Measurements from ENCODE around the gene KIAA1671.

Gene KIAA1671

DNA sequence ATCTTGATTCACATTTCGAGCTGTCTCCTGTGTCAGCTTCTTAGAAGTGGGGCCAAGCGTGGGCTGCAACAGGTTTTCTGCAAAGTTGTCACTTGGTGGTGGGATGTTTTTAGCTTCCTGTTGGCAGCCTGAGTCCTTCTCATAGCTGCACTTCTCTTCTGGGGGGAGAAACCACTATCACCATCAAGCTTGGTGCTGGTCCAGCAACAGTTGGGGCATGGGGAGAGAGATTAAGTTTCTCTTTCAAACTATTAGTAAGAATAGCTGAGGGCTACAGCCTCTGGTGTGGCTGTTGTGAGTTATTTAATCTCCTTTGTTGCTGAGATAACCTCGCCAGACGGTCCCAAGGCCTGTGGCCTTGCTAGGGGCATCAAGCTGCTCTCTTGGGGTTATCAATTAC is 123.8 kb downstream of the KIAA1671 start:
- H3K4me3 ChIP-seq (ENCODE audit: low read depth, low read length) = no peak overlapping the region

DNA sequence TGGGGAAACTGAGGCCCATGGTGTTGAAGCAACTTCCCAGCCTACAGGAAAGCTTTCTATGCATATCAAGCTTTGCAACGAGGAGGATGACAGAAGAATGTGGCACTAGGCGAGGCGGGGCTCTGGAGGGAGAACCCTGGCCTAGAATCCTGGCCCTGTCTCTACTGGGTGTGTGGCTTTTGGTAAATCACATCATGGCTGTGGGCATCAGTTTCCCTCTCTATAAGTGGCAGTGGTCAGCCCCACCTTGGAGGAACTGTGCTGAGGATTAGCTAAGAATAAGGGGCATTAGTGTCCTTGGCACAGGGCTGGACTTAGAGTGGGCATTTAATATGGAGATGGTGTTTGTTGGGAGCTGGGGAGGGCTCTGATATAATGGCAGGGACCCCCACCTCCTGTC is 124.5 kb downstream of the KIAA1671 start:
- Histone ChIP-seq H3K4me1 (ENCODE audit: control insufficient read depth in 1 of 2, insufficient read depth in 2 of 2, low read length in 2 of 2) (peaks cover 9 to 12% of the 10 kb centered on the region in 2 experiments), H3K18ac (ENCODE audit: low read length) (no peak overlapping the region), H3K27ac (ENCODE audit: low read depth, low read length) (no peak overlapping the region), H2BK120ac (ENCODE audit: insufficient read depth, low read length, poor library complexity) (peak overlapping the region; percentile 27), H3K27me3 (ENCODE audit: insufficient read depth, low read length) (no peaks in the 10 kb centered on the region), H2AFZ (ENCODE audit: insufficient read depth, low read length, poor library complexity) (no peak overlapping the region), H4K91ac (ENCODE audit: low read depth, low read length) (peak overlapping the region; percentile 32), H3K4ac (ENCODE audit: low read depth, low read length) (no peak overlapping the region), H3K9ac (ENCODE audit: low read length) (no peak overlapping the region), H3K79me2 (ENCODE audit: control insufficient read depth, insufficient read depth, low read length, poor library complexity) (no peaks in the 10 kb centered on the region), H2AK5ac (ENCODE audit: low read length) (peak overlapping the region; percentile 79), H3K4me3 (ENCODE audit: low read depth, low read length) (no peak overlapping the region), H3K4me2 (ENCODE audit: low read length) (no peak overlapping the region), H3K36me3 (ENCODE audit: control insufficient read depth in 1 of 2, insufficient read depth in 2 of 2, low read length in 2 of 2) (no peaks in the 10 kb centered on the region), H4K8ac (ENCODE audit: low read depth, low read length) (no peak overlapping the region), H4K12ac (ENCODE audit: low read depth, low read length) (no peak overlapping the region), H3K14ac (ENCODE audit: low read length) (peak overlapping the region; percentile 20), H3K79me1 (ENCODE audit: low read length) (peaks cover under 1% of the 10 kb centered on the region), H3K23ac (ENCODE audit: low read length) (no peak overlapping the region), H2BK12ac (ENCODE audit: low read length) (peak overlapping the region; percentile 38), H3K9me3 (ENCODE audit: insufficient read depth, low read depth, low read length) (no peaks in the 10 kb centered on the region), H2BK5ac (ENCODE audit: low read depth, low read length, poor library complexity) (no peak overlapping the region)
- no peak for DNase-seq
- WGBS (ENCODE audit: extremely low coverage, insufficient coverage, insufficient read length) = no CpG with 5 or more reads among the region's 3 CpGs

More for the DNA sequence above, 123.8 kb downstream of the KIAA1671 start:
- no peaks in the 10 kb centered on the region for H3K27me3 ChIP-seq (ENCODE audit: insufficient read depth, low read length)
- H3K14ac ChIP-seq (ENCODE audit: low read length) = no peak overlapping the region
- H3K27ac ChIP-seq (ENCODE audit: low read depth, low read length) = no peak overlapping the region
- H3K79me1 ChIP-seq (ENCODE audit: low read length) = peaks cover 6% of the 10 kb centered on the region
- no peaks in the 10 kb centered on the region for H3K79me2 ChIP-seq (ENCODE audit: control insufficient read depth, insufficient read depth, low read length, poor library complexity)
- no peak overlapping the region for H2BK12ac ChIP-seq (ENCODE audit: low read length)
- no peak overlapping the region for H2AFZ ChIP-seq (ENCODE audit: insufficient read depth, low read length, poor library complexity)
- no peak overlapping the region for H2BK120ac ChIP-seq (ENCODE audit: insufficient read depth, low read length, poor library complexity)
- no peak overlapping the region for H3K23ac ChIP-seq (ENCODE audit: low read length)
- no peak overlapping the region for H3K18ac ChIP-seq (ENCODE audit: low read length)
- no peak overlapping the region for H4K8ac ChIP-seq (ENCODE audit: low read depth, low read length)
- H3K36me3 ChIP-seq (ENCODE audit: control insufficient read depth in 1 of 2, insufficient read depth in 2 of 2, low read length in 2 of 2) = no peaks in the 10 kb centered on the region
- no peak overlapping the region for H3K4me2 ChIP-seq (ENCODE audit: low read length)
- no peak for DNase-seq
- peaks cover 16 to 19% of the 10 kb centered on the region in 2 experiments for H3K4me1 ChIP-seq (ENCODE audit: control insufficient read depth in 1 of 2, insufficient read depth in 2 of 2, low read length in 2 of 2)
- no peak overlapping the region for H4K91ac ChIP-seq (ENCODE audit: low read depth, low read length)
- H2BK5ac ChIP-seq (ENCODE audit: low read depth, low read length, poor library complexity) = no peak overlapping the region
- no CpG with 5 or more reads among the region's 4 CpGs for WGBS (ENCODE audit: extremely low coverage, insufficient coverage, insufficient read length)
- H2AK5ac ChIP-seq (ENCODE audit: low read length) = no peak overlapping the region
- H3K4ac ChIP-seq (ENCODE audit: low read depth, low read length) = no peak overlapping the region
- H3K9me3 ChIP-seq (ENCODE audit: insufficient read depth, low read depth, low read length) = no peaks in the 10 kb centered on the region
- no peak overlapping the region for H3K9ac ChIP-seq (ENCODE audit: low read length)
- H4K12ac ChIP-seq (ENCODE audit: low read depth, low read length) = no peak overlapping the region

DNA sequence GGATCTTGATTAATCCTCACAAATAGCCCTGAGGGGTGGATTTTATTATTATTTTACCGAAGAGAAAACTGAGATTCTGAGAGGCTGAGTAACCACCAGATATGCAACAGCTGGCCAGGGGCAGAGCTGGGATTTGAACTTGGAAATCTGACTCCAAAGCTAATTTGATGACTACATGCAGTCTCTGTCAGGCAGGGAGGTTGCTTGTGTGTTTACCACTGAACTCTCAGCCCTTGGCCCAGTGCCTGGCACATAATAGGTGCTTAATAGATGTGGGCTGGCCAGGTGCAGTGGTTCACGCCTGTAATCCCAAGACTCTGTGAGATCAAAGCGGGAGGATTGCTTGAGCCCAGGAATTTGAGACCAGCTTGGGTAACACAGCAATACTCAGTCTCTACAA is 125.4 kb downstream of the KIAA1671 start:
- no peaks in the 10 kb centered on the region for H3K36me3 ChIP-seq (ENCODE audit: control insufficient read depth in 1 of 2, insufficient read depth in 2 of 2, low read length in 2 of 2)
- no peak overlapping the region for H4K8ac ChIP-seq (ENCODE audit: low read depth, low read length)
- no peak overlapping the region for H4K91ac ChIP-seq (ENCODE audit: low read depth, low read length)
- H3K9ac ChIP-seq (ENCODE audit: low read length) = no peak overlapping the region
- no peaks in the 10 kb centered on the region for H3K79me1 ChIP-seq (ENCODE audit: low read length)
- no peak overlapping the region for H4K12ac ChIP-seq (ENCODE audit: low read depth, low read length)
- no peak overlapping the region for H3K23ac ChIP-seq (ENCODE audit: low read length)
- no peak overlapping the region for H3K4ac ChIP-seq (ENCODE audit: low read depth, low read length)
- H3K9me3 ChIP-seq (ENCODE audit: insufficient read depth, low read depth, low read length) = no peaks in the 10 kb centered on the region
- no peak overlapping the region for H3K18ac ChIP-seq (ENCODE audit: low read length)
- no peak overlapping the region for H3K4me3 ChIP-seq (ENCODE audit: low read depth, low read length)
- no peak overlapping the region for H2BK5ac ChIP-seq (ENCODE audit: low read depth, low read length, poor library complexity)
- H3K27ac ChIP-seq (ENCODE audit: low read depth, low read length) = no peak overlapping the region
- peak; percentile 73 to 81 for DNase-seq
- peaks cover under 1 to 2% of the 10 kb centered on the region in 2 experiments for H3K4me1 ChIP-seq (ENCODE audit: control insufficient read depth in 1 of 2, insufficient read depth in 2 of 2, low read length in 2 of 2)
- H2AK5ac ChIP-seq (ENCODE audit: low read length) = no peak overlapping the region
- no peaks in the 10 kb centered on the region for H3K27me3 ChIP-seq (ENCODE audit: insufficient read depth, low read length)
- H2BK120ac ChIP-seq (ENCODE audit: insufficient read depth, low read length, poor library complexity) = no peak overlapping the region
- H3K14ac ChIP-seq (ENCODE audit: low read length) = no peak overlapping the region
- WGBS (ENCODE audit: extremely low coverage, insufficient coverage, insufficient read length) = no CpG with 5 or more reads among the region's 3 CpGs
- no peaks in the 10 kb centered on the region for H3K79me2 ChIP-seq (ENCODE audit: control insufficient read depth, insufficient read depth, low read length, poor library complexity)
- no peak overlapping the region for H2BK12ac ChIP-seq (ENCODE audit: low read length)
- H2AFZ ChIP-seq (ENCODE audit: insufficient read depth, low read length, poor library complexity) = no peak overlapping the region
- no peak overlapping the region for H3K4me2 ChIP-seq (ENCODE audit: low read length)

DNA sequence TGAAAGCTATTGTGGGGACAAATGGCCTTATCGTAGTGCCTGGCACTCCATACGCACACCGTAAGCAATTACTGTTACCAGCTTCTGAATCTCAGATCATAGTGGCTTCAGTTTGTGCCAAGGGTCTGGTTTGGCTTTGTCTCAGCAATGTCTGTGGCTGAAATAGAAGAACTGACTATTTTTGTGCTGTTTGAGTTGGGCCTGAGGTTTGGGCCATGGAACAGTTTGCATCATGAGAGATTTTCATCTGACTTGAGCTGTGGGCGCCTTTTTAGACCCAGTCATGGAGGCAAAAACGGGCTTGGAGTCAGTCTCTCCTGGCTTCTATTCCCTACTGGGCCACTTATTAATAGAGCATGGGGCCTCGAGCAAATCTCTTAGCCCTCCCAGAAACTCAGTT is 126.1 kb downstream of the KIAA1671 start:
- H2BK12ac ChIP-seq (ENCODE audit: low read length) = no peak overlapping the region
- no peak overlapping the region for H4K91ac ChIP-seq (ENCODE audit: low read depth, low read length)
- H2AFZ ChIP-seq (ENCODE audit: insufficient read depth, low read length, poor library complexity) = no peak overlapping the region
- H4K8ac ChIP-seq (ENCODE audit: low read depth, low read length) = no peak overlapping the region
- H3K23ac ChIP-seq (ENCODE audit: low read length) = no peak overlapping the region
- H3K27ac ChIP-seq (ENCODE audit: low read depth, low read length) = no peak overlapping the region
- no peak overlapping the region for H2BK5ac ChIP-seq (ENCODE audit: low read depth, low read length, poor library complexity)
- no peaks in the 10 kb centered on the region for H3K9me3 ChIP-seq (ENCODE audit: insufficient read depth, low read depth, low read length)
- H3K79me2 ChIP-seq (ENCODE audit: control insufficient read depth, insufficient read depth, low read length, poor library complexity) = no peaks in the 10 kb centered on the region
- H2AK5ac ChIP-seq (ENCODE audit: low read length) = no peak overlapping the region
- H3K4me1 ChIP-seq (ENCODE audit: control insufficient read depth in 1 of 2, insufficient read depth in 2 of 2, low read length in 2 of 2) = peaks cover under 1 to 3% of the 10 kb centered on the region in 2 experiments
- H3K9ac ChIP-seq (ENCODE audit: low read length) = no peak overlapping the region
- no peaks in the 10 kb centered on the region for H3K27me3 ChIP-seq (ENCODE audit: insufficient read depth, low read length)
- WGBS (ENCODE audit: extremely low coverage, insufficient coverage, insufficient read length) = no CpG with 5 or more reads among the region's 6 CpGs
- H3K14ac ChIP-seq (ENCODE audit: low read length) = no peak overlapping the region
- H3K18ac ChIP-seq (ENCODE audit: low read length) = peak overlapping the region; percentile 8
- peaks cover 1% of the 10 kb centered on the region for H3K79me1 ChIP-seq (ENCODE audit: low read length)
- H4K12ac ChIP-seq (ENCODE audit: low read depth, low read length) = no peak overlapping the region
- no peak overlapping the region for H3K4ac ChIP-seq (ENCODE audit: low read depth, low read length)
- H2BK120ac ChIP-seq (ENCODE audit: insufficient read depth, low read length, poor library complexity) = no peak overlapping the region
- no peak for DNase-seq
- H3K4me3 ChIP-seq (ENCODE audit: low read depth, low read length) = no peak overlapping the region
- no peaks in the 10 kb centered on the region for H3K36me3 ChIP-seq (ENCODE audit: control insufficient read depth in 1 of 2, insufficient read depth in 2 of 2, low read length in 2 of 2)
- H3K4me2 ChIP-seq (ENCODE audit: low read length) = no peak overlapping the region
